GM12878 (cell line): ENCODE measurements around the gene MALRD1. TPM values are rescaled to one million over a fixed set of nuclear protein-coding genes. Genes with fewer than 3 reads are reported as not detected.

Source experiments
- ATAC-seq: fragments of 200-7000 bp; cut with Tn5 transposase; 3 replicates; pipeline ENCODE4 v1.9.1; 2020; ENCODE audit warnings: mild to moderate bottlenecking, moderate library complexity
- BruUV-seq: library from RNA; stranded (reverse); fragments of 400-500 nt; replicated peaks from 2 replicates; lab custom pipeline; 2021; lab: Mats Ljungman, UMichigan
- CTCF ChIA-PET: fragments of 300-600 bp; sonication (Branson Sonifier 250); formaldehyde crosslinking; extraction: SDS; loops from one replicate; lab custom pipeline; 2021; ENCODE audit warnings: inconsistent platforms; lab: Yijun Ruan, JAX
- POLR2A ChIA-PET: fragments of 350-600 bp; formaldehyde crosslinking; extraction: SDS; loops from one replicate; lab custom pipeline; 2021; ENCODE audit warnings: inconsistent platforms; lab: Charles Lee
- RAD21 ChIA-PET: fragments of 300-600 bp; sonication (Branson Sonifier 250); formaldehyde crosslinking; loops from one replicate; lab custom pipeline; 2023; ENCODE audit warnings: antibody characterized with exemption; ENCODE audit not compliant: unreplicated experiment; lab: Charles Lee
- SMC1A ChIA-PET: fragments of 300-600 bp; sonication (Branson Sonifier 250); formaldehyde crosslinking; loops from one replicate; lab custom pipeline; 2023; ENCODE audit not compliant: unreplicated experiment, uncharacterized antibody; lab: Charles Lee
- DNase-seq: peaks from one replicate; pipeline ENCODE4 v3.0.0-alpha.2; 2011; ENCODE audit warnings: low read depth, low spot score
- FAIRE-seq: peaks from 3 replicates; lab custom pipeline; 2011; peaks lifted over from hg19 to GRCh38; lab: Jason Lieb, UNC
- H2AFZ ChIP-seq: 2 replicates; pipeline ENCODE4 v1.6.0; 2011; ENCODE audit warnings: low read depth, low read length, control low read depth; ENCODE audit not compliant: control insufficient read depth
- H3K27ac ChIP-seq: 2 replicates; pipeline ENCODE4 v1.5.1; 2011; ENCODE audit warnings: control low read depth; ENCODE audit not compliant: control insufficient read depth, insufficient read depth
- H3K27me3 ChIP-seq, 2 experiments: replicated peaks in 1 of 2; 2 replicates each; pipeline versions ENCODE4 v1.6.0 to v1.6.1; 2011; ENCODE audit warnings: low read length in 1 of 2; ENCODE audit not compliant: control insufficient read depth in 2 of 2, insufficient read depth in 2 of 2
- H3K36me3 ChIP-seq, 2 experiments: 2 replicates each; pipeline ENCODE4 v1.5.1; 2011; ENCODE audit warnings: low read length in 1 of 2; ENCODE audit not compliant: control insufficient read depth in 2 of 2, insufficient read depth in 2 of 2
- H3K4me1 ChIP-seq: 2 replicates; pipeline ENCODE4 v1.6.1; 2011; ENCODE audit warnings: mild to moderate bottlenecking, low read length, moderate library complexity, mixed read lengths; ENCODE audit not compliant: control insufficient read depth, insufficient read depth
- H3K4me2 ChIP-seq: 2 replicates; pipeline ENCODE4 v1.6.0; 2011; ENCODE audit warnings: control low read depth; ENCODE audit not compliant: control insufficient read depth, insufficient read depth
- H3K4me3 ChIP-seq: fragments of 200-600 bp; sonication (generic); 2 replicates; pipeline ENCODE4 v1.5.1; 2016
- H3K79me2 ChIP-seq: 2 replicates; pipeline ENCODE4 v1.6.0; 2011; ENCODE audit warnings: low read length; ENCODE audit not compliant: control insufficient read depth, insufficient read depth
- H3K9ac ChIP-seq: 2 replicates; pipeline ENCODE4 v1.8.0; 2011; ENCODE audit warnings: low read length, control low read depth, mixed read lengths; ENCODE audit not compliant: control insufficient read depth, insufficient read depth
- H3K9me3 ChIP-seq: replicated peaks from 3 replicates; pipeline ENCODE4 v1.5.1; 2011; ENCODE audit warnings: mild to moderate bottlenecking, low read length; ENCODE audit not compliant: control insufficient read depth, insufficient read depth
- H4K20me1 ChIP-seq: 2 replicates; pipeline ENCODE4 v1.6.0; 2011; ENCODE audit not compliant: control insufficient read depth, insufficient read depth
- HDGF ChIP-seq: fragments of 450-650 bp; IDR thresholded peaks from 2 replicates; pipeline ENCODE4 v1.6.1; 2016; ENCODE audit warnings: antibody characterized with exemption
- MYB ChIP-seq: fragments of 150-350 bp; IDR thresholded peaks from 2 replicates; pipeline ENCODE4 v1.6.1; 2014; ENCODE audit warnings: mild to moderate bottlenecking, low read depth, low read length, borderline replicate concordance
- NFIC ChIP-seq: IDR thresholded peaks from 2 replicates; pipeline ENCODE4 v1.6.1; 2012; ENCODE audit warnings: low read depth, mild to moderate bottlenecking, inconsistent platforms, low read length, moderate library complexity
- PAX8 ChIP-seq: fragments of 450-650 bp; IDR thresholded peaks from 2 replicates; pipeline ENCODE4 v1.6.1; 2017; ENCODE audit warnings: mild to moderate bottlenecking, moderate library complexity
- POLR2AphosphoS2 ChIP-seq: IDR thresholded peaks from 2 replicates; pipeline ENCODE4 v1.6.1; 2011; ENCODE audit warnings: low read depth, mild to moderate bottlenecking, low read length, improper control_type of control experiment, moderate library complexity
- ZNF622 ChIP-seq: fragments of 450-650 bp; IDR thresholded peaks from 2 replicates; pipeline ENCODE4 v1.6.1; 2017; ENCODE audit warnings: mild to moderate bottlenecking, inconsistent platforms
- WGBS: methylation state at CpG from one replicate; pipeline ENCODE4 v1.1.6; 2016; ENCODE audit warnings: low lambda C conversion rate; ENCODE audit not compliant: insufficient replicate concordance, insufficient coverage; ENCODE audit errors: missing lambda C conversion rate; 5-methylcytosine and 5-hydroxymethylcytosine counted together
- in situ Hi-C: fragments of 300-500 bp; cut with MboI; formaldehyde crosslinking; loops from 9 replicates; pipeline ENCODE4 v1.14.3; 2018; ENCODE audit warnings: mixed read lengths
- intact Hi-C: fragments of 100-400 bp; cut with micrococcal nuclease; formaldehyde crosslinking; loops from one replicate; pipeline ENCODE4 v1.14.2; 2022; ENCODE audit not compliant: unreplicated experiment
- polyA plus RNA-seq, 11 experiments: library from polyadenylated mRNA; depleted of rRNA in 4 of 11; unstranded in 6 of 11; stranded (reverse) in 5 of 11; fragments of >200 nt; fragmentation: Nextera tagmentation in 4 of 11; fragmentation: Illumina TruSeq in 1 of 11; extraction: Ambion mirVana in 4 of 11; extraction: Trizol in 1 of 11; gene quantifications; 1 replicate in 1 of 11; 2 replicates in 10 of 11; pipeline versions ENCODE4 v1.2.1 to v1.2.3, GENCODE V29; 2011 to 2016; ENCODE audit warnings: inconsistent platforms in 2 of 11, missing spikeins in 2 of 11, low read depth in 1 of 11
- total RNA-seq, 4 experiments: library from RNA; depleted of rRNA in 3 of 4; stranded (reverse); fragments of >200 nt in 3 of 4; fragmentation: Illumina TruSeq in 1 of 4; extraction: Trizol in 1 of 4; gene quantifications; 2 replicates each; pipeline versions ENCODE4 v1.2.1 to v1.2.3, GENCODE V29; 2013 to 2021
- TF ChIP-seq, protein P1 (sequence below): fragments of 450-650 bp; IDR thresholded peaks from 2 replicates; pipeline ENCODE4 v1.6.1; 2017; ENCODE audit warnings: borderline replicate concordance
- TF ChIP-seq, protein P2 (sequence below): IDR thresholded peaks from 2 replicates; pipeline ENCODE4 v1.6.1; 2012; ENCODE audit warnings: mild to moderate bottlenecking, low read depth, low read length
- TF ChIP-seq, protein P3 (sequence below): IDR thresholded peaks from 2 replicates; pipeline ENCODE4 v1.6.1; 2011; ENCODE audit warnings: mild to moderate bottlenecking, low read depth, low read length, moderate library complexity; ENCODE audit not compliant: insufficient replicate concordance

The MALRD1 gene
- total and polyA plus RNA-seq, 10 of the 15 experiments (the other 5 are each of a cell fraction or from before 2014, with no cell fraction given): 0.12 to 6.6 (median 0.26) TPM; not detected in 2

DNA sequence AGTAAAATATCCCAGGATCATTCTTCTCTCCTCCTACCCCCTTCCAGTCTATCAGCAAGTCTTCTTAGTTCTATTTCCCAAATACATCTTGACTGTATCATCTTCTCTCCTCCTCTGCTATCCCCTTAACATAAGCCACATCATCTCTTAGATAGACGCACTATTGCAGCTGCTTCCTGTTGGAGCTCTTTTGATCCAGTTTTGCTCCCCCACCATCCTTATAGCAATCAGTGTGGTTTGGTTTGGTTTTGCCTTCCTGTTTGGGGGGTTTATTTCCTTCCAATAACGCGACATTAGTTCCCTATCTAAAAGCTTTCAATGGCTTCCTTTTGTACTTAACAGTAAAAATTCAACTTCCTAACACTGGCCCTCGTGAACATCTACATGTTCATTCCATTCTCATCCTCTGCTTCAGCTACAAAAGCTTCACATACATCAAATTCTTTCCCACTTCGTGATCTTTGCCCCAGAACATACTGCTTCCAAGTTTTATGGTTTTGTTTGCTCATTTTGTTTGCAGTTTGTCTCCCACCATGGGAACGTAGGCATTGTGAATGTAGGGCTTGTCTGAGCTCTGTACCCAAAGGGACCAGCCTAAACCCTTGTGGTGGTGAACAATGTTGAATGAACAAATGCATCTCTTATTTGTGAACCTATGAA lies 734.0 kb downstream of the MALRD1 start:
- no peak for DNase-seq
- no peaks in the 10 kb centered on the region for H3K9me3 ChIP-seq
- POLR2A ChIA-PET: no interaction called here
- intact Hi-C loops: no loop called here
- H3K36me3 ChIP-seq: no peaks in the 10 kb centered on the region
- 1% methylated on average over 6 of the region's 6 CpGs for WGBS
- no peaks in the 10 kb centered on the region for H4K20me1 ChIP-seq
- no TSS peak for BruUV-seq
- no peak overlapping the region for H3K9ac ChIP-seq
- in situ Hi-C loops: no loop called here
- CTCF ChIA-PET: interaction anchor here (0.8 to 1.2 kb wide), 2 partner anchors 11 to 15 kb away, joined by 3 read pairs; no protein-coding TSS in a partner anchor
- H3K4me3 ChIP-seq: no peak overlapping the region
- no peak overlapping the region for H2AFZ ChIP-seq
- H3K27ac ChIP-seq: no peak overlapping the region
- H3K4me1 ChIP-seq: no peaks in the 10 kb centered on the region
- FAIRE-seq: no peak
- no peak overlapping the region for H3K4me2 ChIP-seq
- RAD21 ChIA-PET: interaction anchor here (1.0 to 1.1 kb wide), 2 partner anchors 10 to 371 kb away, joined by 3 to 5 read pairs; no protein-coding TSS in a partner anchor
- no peaks in the 10 kb centered on the region for H3K79me2 ChIP-seq
- SMC1A ChIA-PET: interaction anchor here (1.0 to 1.7 kb wide), 3 partner anchors 9 to 15 kb away, joined by 3 to 4 read pairs (median 3); no protein-coding TSS in a partner anchor
- TF ChIP-seq MYB (no peak), ZNF622 (no peak), PAX8 (no peak)
- TF ChIP-seq, all 136 proteins: peak for 0
- H3K27me3 ChIP-seq: no peaks in the 10 kb centered on the region
- no peak for ATAC-seq

DNA sequence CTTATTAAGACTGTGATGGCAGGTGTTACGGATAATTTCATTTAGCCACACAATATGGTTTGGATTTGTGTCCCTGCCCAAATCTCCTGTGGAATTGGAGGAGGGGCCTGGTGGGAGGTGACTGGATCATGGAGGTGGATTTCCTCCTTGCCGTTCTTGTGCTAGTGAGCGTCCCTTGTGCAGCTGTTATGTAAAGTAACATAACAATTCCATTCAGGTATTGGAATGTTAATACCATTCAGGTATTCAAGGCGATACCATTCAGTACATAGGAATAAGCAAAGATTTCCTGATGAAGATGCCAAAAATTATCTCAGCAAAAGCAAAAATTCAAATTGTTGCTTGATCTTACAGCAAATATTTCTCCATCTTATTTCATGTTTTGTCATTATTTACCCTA lies 735.1 kb downstream of the MALRD1 start:
- H3K4me3 ChIP-seq: no peak overlapping the region
- H3K79me2 ChIP-seq: no peaks in the 10 kb centered on the region
- H4K20me1 ChIP-seq: no peaks in the 10 kb centered on the region
- H2AFZ ChIP-seq: no peak overlapping the region
- no peaks in the 10 kb centered on the region for H3K9me3 ChIP-seq
- H3K27me3 ChIP-seq: no peaks in the 10 kb centered on the region
- ATAC-seq (no peak), DNase-seq (no peak), FAIRE-seq (no peak)
- ChIA-PET SMC1A (interaction anchor here (1.7 kb wide), 1 partner anchor 16 kb away, joined by 4 read pairs; no protein-coding TSS in a partner anchor), CTCF (interaction anchor here (1.2 kb wide), 1 partner anchor 16 kb away, joined by 3 read pairs; no protein-coding TSS in a partner anchor), RAD21 (interaction anchor here (1.0 to 1.1 kb wide), 2 partner anchors 9 to 372 kb away, joined by 3 to 5 read pairs; no protein-coding TSS in a partner anchor), POLR2A (no interaction called here)
- no peaks in the 10 kb centered on the region for H3K4me1 ChIP-seq
- BruUV-seq: no TSS peak
- 47% methylated on average over 4 of the region's 4 CpGs for WGBS
- H3K36me3 ChIP-seq: no peaks in the 10 kb centered on the region
- H3K27ac ChIP-seq: no peak overlapping the region
- H3K9ac ChIP-seq: no peak overlapping the region
- in situ Hi-C loops (no loop called here), intact Hi-C loops (no loop called here)
- H3K4me2 ChIP-seq: no peak overlapping the region
- TF ChIP-seq NFIC (no peak), HDGF (no peak), POLR2AphosphoS2 (no peak)
- TF ChIP-seq, protein P1, sequence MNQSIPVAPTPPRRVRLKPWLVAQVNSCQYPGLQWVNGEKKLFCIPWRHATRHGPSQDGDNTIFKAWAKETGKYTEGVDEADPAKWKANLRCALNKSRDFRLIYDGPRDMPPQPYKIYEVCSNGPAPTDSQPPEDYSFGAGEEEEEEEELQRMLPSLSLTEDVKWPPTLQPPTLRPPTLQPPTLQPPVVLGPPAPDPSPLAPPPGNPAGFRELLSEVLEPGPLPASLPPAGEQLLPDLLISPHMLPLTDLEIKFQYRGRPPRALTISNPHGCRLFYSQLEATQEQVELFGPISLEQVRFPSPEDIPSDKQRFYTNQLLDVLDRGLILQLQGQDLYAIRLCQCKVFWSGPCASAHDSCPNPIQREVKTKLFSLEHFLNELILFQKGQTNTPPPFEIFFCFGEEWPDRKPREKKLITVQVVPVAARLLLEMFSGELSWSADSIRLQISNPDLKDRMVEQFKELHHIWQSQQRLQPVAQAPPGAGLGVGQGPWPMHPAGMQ: no peak
- TF ChIP-seq, protein P2, sequence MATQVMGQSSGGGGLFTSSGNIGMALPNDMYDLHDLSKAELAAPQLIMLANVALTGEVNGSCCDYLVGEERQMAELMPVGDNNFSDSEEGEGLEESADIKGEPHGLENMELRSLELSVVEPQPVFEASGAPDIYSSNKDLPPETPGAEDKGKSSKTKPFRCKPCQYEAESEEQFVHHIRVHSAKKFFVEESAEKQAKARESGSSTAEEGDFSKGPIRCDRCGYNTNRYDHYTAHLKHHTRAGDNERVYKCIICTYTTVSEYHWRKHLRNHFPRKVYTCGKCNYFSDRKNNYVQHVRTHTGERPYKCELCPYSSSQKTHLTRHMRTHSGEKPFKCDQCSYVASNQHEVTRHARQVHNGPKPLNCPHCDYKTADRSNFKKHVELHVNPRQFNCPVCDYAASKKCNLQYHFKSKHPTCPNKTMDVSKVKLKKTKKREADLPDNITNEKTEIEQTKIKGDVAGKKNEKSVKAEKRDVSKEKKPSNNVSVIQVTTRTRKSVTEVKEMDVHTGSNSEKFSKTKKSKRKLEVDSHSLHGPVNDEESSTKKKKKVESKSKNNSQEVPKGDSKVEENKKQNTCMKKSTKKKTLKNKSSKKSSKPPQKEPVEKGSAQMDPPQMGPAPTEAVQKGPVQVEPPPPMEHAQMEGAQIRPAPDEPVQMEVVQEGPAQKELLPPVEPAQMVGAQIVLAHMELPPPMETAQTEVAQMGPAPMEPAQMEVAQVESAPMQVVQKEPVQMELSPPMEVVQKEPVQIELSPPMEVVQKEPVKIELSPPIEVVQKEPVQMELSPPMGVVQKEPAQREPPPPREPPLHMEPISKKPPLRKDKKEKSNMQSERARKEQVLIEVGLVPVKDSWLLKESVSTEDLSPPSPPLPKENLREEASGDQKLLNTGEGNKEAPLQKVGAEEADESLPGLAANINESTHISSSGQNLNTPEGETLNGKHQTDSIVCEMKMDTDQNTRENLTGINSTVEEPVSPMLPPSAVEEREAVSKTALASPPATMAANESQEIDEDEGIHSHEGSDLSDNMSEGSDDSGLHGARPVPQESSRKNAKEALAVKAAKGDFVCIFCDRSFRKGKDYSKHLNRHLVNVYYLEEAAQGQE: no peak
- TF ChIP-seq, protein P3, sequence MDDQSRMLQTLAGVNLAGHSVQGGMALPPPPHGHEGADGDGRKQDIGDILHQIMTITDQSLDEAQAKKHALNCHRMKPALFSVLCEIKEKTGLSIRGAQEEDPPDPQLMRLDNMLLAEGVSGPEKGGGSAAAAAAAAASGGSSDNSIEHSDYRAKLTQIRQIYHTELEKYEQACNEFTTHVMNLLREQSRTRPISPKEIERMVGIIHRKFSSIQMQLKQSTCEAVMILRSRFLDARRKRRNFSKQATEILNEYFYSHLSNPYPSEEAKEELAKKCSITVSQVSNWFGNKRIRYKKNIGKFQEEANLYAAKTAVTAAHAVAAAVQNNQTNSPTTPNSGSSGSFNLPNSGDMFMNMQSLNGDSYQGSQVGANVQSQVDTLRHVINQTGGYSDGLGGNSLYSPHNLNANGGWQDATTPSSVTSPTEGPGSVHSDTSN: no peak
